NB4 (cell line): ENCODE data around the gene CELA1.

ENCODE experiments used
- MAX ChIP-seq: IDR thresholded peaks from 2 replicates; pipeline ENCODE4 v1.6.1; 2011; ENCODE audit warnings: low read depth, low read length
- POLR2A ChIP-seq: IDR thresholded peaks from 2 replicates; pipeline ENCODE4 v1.6.1; 2011; ENCODE audit warnings: mild to moderate bottlenecking; ENCODE audit not compliant: insufficient read length; ENCODE audit errors: extremely low read depth

GRCh38 chr12:51390891-51391282, 44.4 kb upstream of the CELA1 start:
- TF ChIP-seq MAX: peak; percentile 78
- no peak for TF ChIP-seq POLR2A
